GM18526 (cell line): ENCODE results near the gene MZF1.
A peak's percentile ranks its signal among the peaks of the same experiment; 100 is the strongest.

Experiments used
- POLR2A ChIP-seq: IDR thresholded peaks from 3 replicates; pipeline ENCODE4 v1.6.1; 2011; ENCODE audit not compliant: insufficient read length; ENCODE audit errors: extremely low read depth

MZF1 gene

GRCh38 chr19:58516246-58516836, 56.8 kb downstream of the MZF1 start:
- TF ChIP-seq POLR2A: no peak

GRCh38 chr19:58515259-58515658, 57.9 kb downstream of the MZF1 start:
- TF ChIP-seq POLR2A: no peak

GRCh38 chr19:58514564-58515022, 58.5 kb downstream of the MZF1 start:
- TF ChIP-seq POLR2A: no peak

GRCh38 chr19:58513694-58514563, 59.2 kb downstream of the MZF1 start:
- peak; percentile 81 for TF ChIP-seq POLR2A

GRCh38 chr19:58513213-58513693, 59.9 kb downstream of the MZF1 start:
- no peak for TF ChIP-seq POLR2A
